GM19351 (cell line): Measurements from ENCODE around the gene ITGBL1.
A peak's percentile ranks its signal among the peaks of the same experiment; 100 is the strongest.

ENCODE experiments used
- ATAC-seq: cut with Tn5 transposase; IDR thresholded peaks from one replicate; pipeline ENCODE4 v1.9.1; 2021; ENCODE audit warnings: mild to moderate bottlenecking, moderate library complexity; ENCODE audit not compliant: unreplicated experiment

ITGBL1 gene

GRCh38 chr13:101621099-101621498 lies 168.6 kb downstream of the ITGBL1 start:
- no peak for ATAC-seq

- ATAC-seq: no peak
These were observed 171.2 kb downstream of the ITGBL1 start for GRCh38 chr13:101623470-101624209.

- no peak for ATAC-seq
These were observed 171.9 kb downstream of the ITGBL1 start for GRCh38 chr13:101624210-101624922.

GRCh38 chr13:101624981-101625380 lies 172.5 kb downstream of the ITGBL1 start:
- no peak for ATAC-seq

GRCh38 chr13:101626925-101627555 lies 174.6 kb downstream of the ITGBL1 start:
- peak; percentile 86 for ATAC-seq

GRCh38 chr13:101627556-101627943 lies 175.1 kb downstream of the ITGBL1 start:
- peak; percentile 51 for ATAC-seq

GRCh38 chr13:101628900-101629299 lies 176.4 kb downstream of the ITGBL1 start:
- ATAC-seq: no peak

- ATAC-seq: no peak
These were observed 178.9 kb downstream of the ITGBL1 start for GRCh38 chr13:101631395-101631794.

- ATAC-seq: no peak
These were observed 181.7 kb downstream of the ITGBL1 start for GRCh38 chr13:101634142-101634541.

- no peak for ATAC-seq
These were observed 187.2 kb downstream of the ITGBL1 start for GRCh38 chr13:101639711-101640110.

- ATAC-seq: no peak
These were observed 188.4 kb downstream of the ITGBL1 start for GRCh38 chr13:101640788-101641400.

- ATAC-seq: no peak
These were observed 193.4 kb downstream of the ITGBL1 start for GRCh38 chr13:101645871-101646270.

- no peak for ATAC-seq
These were observed 195.3 kb downstream of the ITGBL1 start for GRCh38 chr13:101647760-101648159.

GRCh38 chr13:101648766-101649487 lies 196.5 kb downstream of the ITGBL1 start:
- ATAC-seq: no peak

GRCh38 chr13:101649488-101650126 lies 197.1 kb downstream of the ITGBL1 start:
- ATAC-seq: no peak

GRCh38 chr13:101654883-101655282 lies 202.4 kb downstream of the ITGBL1 start:
- no peak for ATAC-seq

GRCh38 chr13:101655435-101655834 lies 203.0 kb downstream of the ITGBL1 start:
- peak; percentile 86 for ATAC-seq

- ATAC-seq: no peak
These were observed 208.2 kb downstream of the ITGBL1 start for GRCh38 chr13:101660711-101661110.

GRCh38 chr13:101661839-101662238 lies 209.4 kb downstream of the ITGBL1 start:
- no peak for ATAC-seq

GRCh38 chr13:101673360-101674105 lies 221.1 kb downstream of the ITGBL1 start:
- no peak for ATAC-seq
